Neural cell (in vitro differentiated cells): Measurements from ENCODE around the gene CRB3.

Experiments
- CTCF ChIP-seq: fragments of 450-650 bp; IDR thresholded peaks from 2 replicates; pipeline ENCODE4 v1.5.1; 2014; ENCODE audit warnings: antibody characterized with exemption, mild to moderate bottlenecking, moderate library complexity; ENCODE audit not compliant: poor library complexity, severe bottlenecking
- POLR2AphosphoS5 ChIP-seq: IDR thresholded peaks from 2 replicates; pipeline ENCODE4 v1.6.1; 2012

- no peak for TF ChIP-seq CTCF
- no peak for TF ChIP-seq POLR2AphosphoS5
Measured at GRCh38 chr19:6451583-6452222, 12.4 kb upstream of the CRB3 start.
